HG03135 (cell line): ENCODE measurements around the gene WHAMM.
"Not testable (repeated sequence)": the region's sequence is repeated elsewhere in the genome, so short reads cannot be mapped to it uniquely, and the experiment has no call there.

Source experiments
- ATAC-seq: cut with Tn5 transposase; IDR thresholded peaks from one replicate; pipeline ENCODE4 v1.9.1; 2021; ENCODE audit warnings: mild to moderate bottlenecking, moderate library complexity; ENCODE audit not compliant: unreplicated experiment

Gene WHAMM

GRCh38 chr15:82799183-82799841 is 10.1 kb upstream of the WHAMM start:
- no peak for ATAC-seq

DNA sequence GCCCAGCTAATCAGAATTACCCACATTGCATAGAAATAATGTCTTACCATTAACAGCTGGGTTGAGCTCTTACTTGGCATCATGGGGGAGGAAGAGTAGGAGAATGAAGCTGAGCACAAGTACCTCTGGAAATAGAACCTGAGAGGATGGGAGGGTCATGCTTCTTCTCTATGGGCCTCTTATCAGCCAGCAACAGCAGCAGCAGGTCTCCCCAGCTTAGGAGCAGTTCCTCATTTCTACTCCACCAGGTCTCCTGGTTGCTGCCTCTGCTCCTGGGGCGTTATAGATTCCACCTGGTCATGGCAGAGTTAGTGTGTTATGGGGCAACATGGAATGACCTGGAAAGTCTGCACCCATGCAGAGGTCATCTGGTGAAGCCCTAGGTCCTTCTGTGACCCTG is 6.9 kb upstream of the WHAMM start:
- no peak for ATAC-seq

DNA sequence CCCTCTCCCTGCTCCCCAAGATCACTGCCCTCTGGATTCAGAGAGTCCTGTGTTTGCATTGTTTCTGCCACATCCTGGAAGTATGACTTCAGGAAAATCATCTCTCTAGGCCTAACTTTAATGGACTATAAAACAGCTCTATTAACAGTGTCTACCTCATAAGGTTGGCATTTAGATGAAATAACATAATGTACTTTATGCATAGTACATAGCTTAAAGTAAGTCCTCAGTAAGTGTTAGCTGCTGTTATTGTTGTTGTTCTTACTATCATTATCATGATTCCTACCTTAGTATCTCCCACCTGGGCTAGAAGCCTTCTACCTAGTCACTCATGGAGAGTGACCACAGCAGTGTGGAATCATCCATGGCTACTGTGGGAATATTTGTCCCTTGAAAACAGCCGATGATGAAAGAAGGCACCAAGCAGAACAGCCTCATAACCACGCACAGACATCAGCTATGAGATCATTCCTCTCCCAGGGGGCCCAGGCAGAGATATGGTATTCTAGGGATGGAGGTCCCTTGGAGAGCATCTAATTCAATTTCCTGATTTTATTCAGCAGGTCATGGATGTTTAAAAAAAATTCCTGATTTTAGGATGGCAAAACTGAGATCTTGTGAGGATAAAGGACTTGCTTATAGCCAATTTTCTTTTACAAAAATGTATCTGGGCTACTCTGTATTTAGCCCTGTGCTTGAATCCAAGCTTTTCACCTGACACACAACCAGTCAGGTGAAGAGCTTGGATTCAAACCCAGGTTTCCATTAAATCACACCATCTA is 5.4 kb upstream of the WHAMM start:
- no peak for ATAC-seq

DNA sequence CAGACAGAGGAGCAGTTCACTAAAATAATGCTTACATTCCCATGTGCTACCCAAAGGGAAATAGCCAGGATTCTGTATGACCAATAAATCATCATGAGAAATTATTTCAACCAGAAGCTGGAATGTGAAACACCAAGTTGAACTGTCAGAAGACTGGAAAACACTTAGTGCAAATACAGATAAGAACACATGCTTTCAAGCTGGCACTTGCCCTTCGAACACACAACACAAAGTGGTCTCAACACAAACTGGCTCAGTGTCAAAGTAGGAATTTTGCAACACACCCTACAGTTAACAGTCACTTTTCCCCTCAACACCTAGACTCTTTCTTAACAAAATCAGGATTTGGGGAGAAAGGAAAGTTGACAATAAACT is 4.9 kb upstream of the WHAMM start:
- no peak for ATAC-seq

- peak; percentile 49 for ATAC-seq
These were observed 3.4 kb upstream of the WHAMM start, which contains the start of gene FSD2 for GRCh38 chr15:82805994-82806406. TSS of gene FSD2 (minus strand) at chr15:82806069. CDS start at chr15:82787390, 18,679 bp downstream.

DNA sequence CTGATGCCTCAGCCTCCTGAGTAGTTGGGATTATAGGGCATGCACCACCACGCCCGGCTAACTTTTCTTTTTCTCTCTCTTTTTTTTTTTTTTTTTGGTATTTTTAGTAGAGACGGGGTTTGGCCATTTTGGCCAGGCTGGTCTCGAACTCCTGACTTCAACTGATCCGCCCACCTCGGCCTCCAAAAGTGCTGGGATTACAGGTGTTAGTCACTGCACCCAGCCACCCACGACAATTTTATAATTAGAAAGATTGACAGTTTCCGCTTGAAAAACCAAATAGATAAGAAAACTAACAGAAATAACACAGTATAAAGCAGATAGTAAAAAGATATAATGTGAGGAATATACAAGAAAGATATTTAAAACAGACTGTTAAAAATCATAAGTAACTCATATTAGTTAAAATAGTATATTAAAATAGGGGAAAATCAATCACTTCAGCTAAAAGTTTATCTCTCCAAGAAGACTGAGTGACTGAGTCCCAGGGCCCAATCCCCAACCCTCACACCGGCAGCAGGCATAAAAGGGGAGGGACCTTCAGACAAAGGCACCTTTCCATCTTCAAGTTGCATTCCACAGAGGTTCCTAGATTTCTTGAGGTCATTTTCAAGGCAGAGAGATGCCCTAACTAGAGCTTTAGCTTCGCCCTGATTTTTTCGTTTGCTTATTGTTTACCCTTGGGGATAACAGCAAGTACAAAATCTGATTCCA is 1.4 kb upstream of the WHAMM start:
- ATAC-seq, result no peak

- no peak for ATAC-seq
These were observed 790 bp upstream of the WHAMM start for GRCh38 chr15:82808634-82809041.

DNA sequence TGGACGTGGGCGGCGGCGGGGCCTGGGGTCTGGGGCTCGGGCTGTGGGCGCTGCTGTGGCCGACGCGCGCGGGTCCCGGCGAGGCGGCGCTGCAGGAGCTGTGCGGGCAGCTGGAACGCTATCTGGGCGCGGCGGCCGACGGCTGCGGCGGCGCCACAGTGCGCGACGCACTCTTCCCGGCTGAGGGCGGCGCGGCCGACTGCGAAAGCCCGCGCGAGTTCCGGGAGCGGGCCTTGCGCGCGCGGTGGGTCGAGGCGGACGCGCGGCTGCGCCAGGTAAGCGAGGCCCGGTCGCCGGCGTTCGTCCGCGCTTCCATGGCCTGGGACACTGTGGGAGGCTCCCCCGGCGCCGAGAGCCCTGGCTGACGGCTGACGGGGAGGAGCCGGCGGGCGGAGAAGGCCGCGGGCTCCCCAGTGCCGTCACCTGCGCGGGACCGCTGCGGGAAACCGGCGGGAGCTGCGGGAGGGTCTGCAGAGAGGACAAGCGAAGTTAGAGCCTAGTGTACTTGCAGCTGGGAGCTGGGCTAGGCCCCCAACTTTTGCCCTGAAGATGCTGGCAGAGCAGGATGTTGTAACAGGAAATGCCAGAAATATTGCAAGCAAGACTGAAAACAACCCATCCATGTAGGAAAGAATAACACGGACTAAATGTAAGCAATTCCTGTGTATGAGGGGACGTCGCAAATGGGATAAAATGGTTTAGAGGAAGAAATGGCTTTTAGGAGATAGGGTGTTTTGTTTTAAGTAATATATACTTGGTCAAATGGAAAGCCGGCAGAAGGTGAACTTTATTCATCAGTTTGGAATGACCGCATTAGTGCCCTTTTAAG is 847 bp downstream of the WHAMM start:
- ATAC-seq, result peak; percentile 14

GRCh38 chr15:82810890-82811426 is 1.5 kb downstream of the WHAMM start:
- no peak for ATAC-seq

GRCh38 chr15:82812994-82813393 is 3.6 kb downstream of the WHAMM start:
- no peak for ATAC-seq

GRCh38 chr15:82820128-82820527 is 10.7 kb downstream of the WHAMM start:
- no peak for ATAC-seq

GRCh38 chr15:82821396-82821795 is 12.0 kb downstream of the WHAMM start:
- ATAC-seq, result not testable (repeated sequence)

GRCh38 chr15:82821851-82822250 is 12.4 kb downstream of the WHAMM start:
- ATAC-seq, result not testable (repeated sequence)

DNA sequence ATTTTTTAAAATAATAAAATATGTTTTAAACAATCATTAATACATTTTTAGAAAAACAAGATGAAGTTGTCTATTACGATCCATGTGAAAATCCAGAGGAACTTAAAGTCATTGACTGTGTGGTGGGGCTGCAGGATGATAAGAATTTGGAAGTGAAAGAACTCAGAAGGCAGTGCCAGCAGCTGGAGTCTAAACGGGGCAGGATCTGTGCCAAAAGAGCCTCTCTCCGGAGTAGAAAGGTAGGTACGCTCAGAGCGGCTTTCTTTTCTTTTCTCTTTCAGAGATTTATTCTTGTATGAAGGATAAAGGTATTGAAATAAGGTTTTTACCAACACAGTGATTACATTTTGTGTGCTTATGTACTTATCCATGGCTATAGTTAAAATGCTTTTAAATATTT is 13.6 kb downstream of the WHAMM start:
- no peak for ATAC-seq

- ATAC-seq, result no peak
These were observed 18.6 kb downstream of the WHAMM start for GRCh38 chr15:82828075-82828474.

GRCh38 chr15:82829234-82829633 is 19.8 kb downstream of the WHAMM start:
- no peak for ATAC-seq

GRCh38 chr15:82830427-82831173 is 21.2 kb downstream of the WHAMM start:
- no peak for ATAC-seq

DNA sequence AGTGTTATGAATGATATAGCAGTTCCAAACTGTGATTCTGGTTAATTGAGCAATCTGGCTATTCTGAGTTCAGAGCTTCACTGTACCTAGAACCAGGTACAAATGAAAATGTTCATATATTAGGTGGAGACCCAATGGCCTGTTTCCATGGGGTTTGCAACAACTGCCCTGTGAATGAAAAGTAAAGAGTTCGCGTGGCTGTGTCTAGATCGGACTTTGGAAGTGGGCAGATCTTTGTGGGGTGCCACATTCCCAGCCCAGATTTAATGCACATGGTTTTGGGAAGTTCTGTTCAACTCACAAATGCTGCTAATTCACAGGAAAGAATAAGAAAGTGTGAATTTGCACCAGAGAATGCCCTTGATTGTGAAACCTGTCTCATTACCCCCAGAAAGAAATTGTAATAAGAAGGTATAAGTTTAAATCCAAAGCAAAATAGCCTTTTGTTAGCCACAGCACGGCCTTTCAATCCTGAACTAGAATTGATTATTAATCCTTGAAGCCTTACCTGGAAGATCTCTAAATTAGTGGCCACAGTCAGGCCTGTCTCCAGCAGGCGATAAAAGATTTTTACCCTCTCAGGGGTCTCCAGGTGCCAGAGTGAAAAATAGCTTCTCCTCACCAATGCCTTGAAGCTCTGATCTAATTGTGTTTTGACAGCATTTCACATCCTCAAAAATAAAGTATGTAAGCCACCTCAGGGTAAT is 22.6 kb downstream of the WHAMM start:
- no peak for ATAC-seq
